ENCODE measurements around the gene REEP6. TPM values are rescaled to one million over a fixed set of nuclear protein-coding genes. Genes with fewer than 3 reads are reported as not detected.
A peak's percentile ranks its signal among the peaks of the same experiment; 100 is the strongest.

REEP6 gene
- total RNA-seq, 1 experiment from 2014 or later = 10.5 TPM

DNA sequence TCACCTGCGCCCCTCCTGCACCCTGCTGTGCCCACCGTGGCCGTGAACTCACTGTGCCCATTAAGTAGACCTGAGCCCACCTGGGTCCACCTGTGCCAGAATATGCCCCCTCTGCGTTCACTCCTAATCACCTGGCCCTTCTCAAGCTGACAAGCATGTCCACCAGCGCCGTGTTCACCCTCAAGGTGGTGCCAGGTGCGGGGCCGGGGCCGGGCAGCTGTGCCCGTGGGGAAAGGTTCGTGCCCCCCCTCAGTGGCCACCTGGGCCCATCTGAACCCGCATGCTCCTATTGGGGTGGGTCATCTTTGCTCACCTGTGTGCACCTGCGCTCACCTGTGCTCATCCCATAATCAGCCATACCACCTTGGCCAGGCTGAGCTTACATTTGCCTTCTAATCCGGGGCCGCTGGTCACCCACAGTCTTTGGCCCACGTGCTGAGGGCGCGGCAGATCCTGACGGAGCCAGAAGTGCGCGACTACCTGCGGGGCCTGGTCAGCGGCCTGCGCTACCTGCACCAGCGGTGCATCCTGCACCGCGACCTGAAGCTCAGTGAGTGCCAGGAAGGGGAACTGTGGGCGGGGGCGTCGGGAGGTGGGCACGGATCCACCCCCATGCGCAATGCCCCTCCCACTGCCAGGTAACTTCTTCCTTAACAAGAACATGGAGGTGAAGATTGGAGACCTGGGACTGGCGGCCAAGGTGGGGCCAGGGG lies 35.2 kb downstream of the REEP6 start:
- Histone ChIP-seq H3K23me2 (ENCODE audit: insufficient read length, low read depth, low read length, poor library complexity, severe bottlenecking) (peaks cover 2% of the 10 kb centered on the region), H3K4me2 (ENCODE audit: insufficient read depth, insufficient read length, low read length) (no peak overlapping the region), H2BK12ac (ENCODE audit: insufficient read length, low read depth, low read length) (no peak overlapping the region), H4K5ac (ENCODE audit: insufficient read length, low read depth, low read length) (no peak overlapping the region), H2AFZ (ENCODE audit: low read length) (no peak overlapping the region), H2BK120ac (ENCODE audit: low read depth, low read length, poor library complexity, severe bottlenecking) (no peak overlapping the region), H4K91ac (ENCODE audit: insufficient read length, low read depth, low read length) (no peak overlapping the region), H3K27me3 (ENCODE audit: insufficient read depth, low read length) (peaks cover 16% of the 10 kb centered on the region; the same call in 1 of the 2 replicates), H2BK20ac (ENCODE audit: low read depth, low read length, poor library complexity, severe bottlenecking) (no peak overlapping the region), H3K79me2 (ENCODE audit: insufficient read depth, low read length) (no peaks in the 10 kb centered on the region), H2AK5ac (ENCODE audit: insufficient read length, low read length) (no peak overlapping the region), H2BK15ac (ENCODE audit: low read depth, low read length) (no peak overlapping the region), H3T11ph (ENCODE audit: low read length) (no peak overlapping the region), H3K4ac (ENCODE audit: low read depth, low read length) (no peak overlapping the region), H2BK5ac (ENCODE audit: insufficient read length, low read length) (no peak overlapping the region), H3K18ac (ENCODE audit: insufficient read length, low read depth, low read length) (no peak overlapping the region), H3K4me1 (ENCODE audit: insufficient read depth, low read length) (no peaks in the 10 kb centered on the region), H3K79me1 (ENCODE audit: insufficient read depth, low read depth, low read length, poor library complexity, severe bottlenecking) (no peaks in the 10 kb centered on the region), H3K27ac (ENCODE audit: insufficient read length, low read depth, low read length) (no peak overlapping the region), H3K23ac (ENCODE audit: insufficient read length, low read depth, low read length) (no peak overlapping the region), H4K8ac (replicated peaks; ENCODE audit: insufficient read length, low read depth, low read length) (no peak overlapping the region), H4K20me1 (ENCODE audit: control insufficient read depth, insufficient read depth, insufficient read length) (peaks cover 3% of the 10 kb centered on the region), H3K14ac (ENCODE audit: insufficient read depth, low read length) (no peak overlapping the region), H3K9me3 (ENCODE audit: control insufficient read depth, low read depth, low read length) (no peaks in the 10 kb centered on the region), H3K9ac (ENCODE audit: extremely low read depth, insufficient read length, low read length) (no peak overlapping the region), H3K56ac (ENCODE audit: insufficient read length, low read depth, low read length) (no peak overlapping the region)
- H3K4me3 Mint-ChIP-seq = peak overlapping the region in 1 of 2 experiments; percentile 49; a peak in 1 of 5 replicates
- peaks cover 6 to 7% of the 10 kb centered on the region in 2 experiments; a peak in 3 of 4 replicates for H3K4me1 Mint-ChIP-seq
- no peak overlapping the region; a peak in 1 of 7 replicates for H3K27ac Mint-ChIP-seq
- peaks cover 0 to 6% of the 10 kb centered on the region in 2 experiments; a peak in 3 of 5 replicates for H3K9me3 Mint-ChIP-seq
- no peak for DNase-seq
- no peaks in the 10 kb centered on the region for H3K36me3 Mint-ChIP-seq (ENCODE audit: insufficient read depth in 1 of 3, low read depth in 3 of 3)
- no CpG with 5 or more reads among the region's 33 CpGs for WGBS (ENCODE audit: extremely low coverage, insufficient read length, low lambda C conversion rate)
- TF ChIP-seq, protein P1, sequence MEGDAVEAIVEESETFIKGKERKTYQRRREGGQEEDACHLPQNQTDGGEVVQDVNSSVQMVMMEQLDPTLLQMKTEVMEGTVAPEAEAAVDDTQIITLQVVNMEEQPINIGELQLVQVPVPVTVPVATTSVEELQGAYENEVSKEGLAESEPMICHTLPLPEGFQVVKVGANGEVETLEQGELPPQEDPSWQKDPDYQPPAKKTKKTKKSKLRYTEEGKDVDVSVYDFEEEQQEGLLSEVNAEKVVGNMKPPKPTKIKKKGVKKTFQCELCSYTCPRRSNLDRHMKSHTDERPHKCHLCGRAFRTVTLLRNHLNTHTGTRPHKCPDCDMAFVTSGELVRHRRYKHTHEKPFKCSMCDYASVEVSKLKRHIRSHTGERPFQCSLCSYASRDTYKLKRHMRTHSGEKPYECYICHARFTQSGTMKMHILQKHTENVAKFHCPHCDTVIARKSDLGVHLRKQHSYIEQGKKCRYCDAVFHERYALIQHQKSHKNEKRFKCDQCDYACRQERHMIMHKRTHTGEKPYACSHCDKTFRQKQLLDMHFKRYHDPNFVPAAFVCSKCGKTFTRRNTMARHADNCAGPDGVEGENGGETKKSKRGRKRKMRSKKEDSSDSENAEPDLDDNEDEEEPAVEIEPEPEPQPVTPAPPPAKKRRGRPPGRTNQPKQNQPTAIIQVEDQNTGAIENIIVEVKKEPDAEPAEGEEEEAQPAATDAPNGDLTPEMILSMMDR (conservative IDR thresholded peaks at IDR 0.05) = no peak
- peaks cover 69% of the 10 kb centered on the region for H3K27me3 Mint-ChIP-seq (ENCODE audit: low read depth)
